ENCODE measurements around the gene TMEM184C.

The TMEM184C gene

DNA sequence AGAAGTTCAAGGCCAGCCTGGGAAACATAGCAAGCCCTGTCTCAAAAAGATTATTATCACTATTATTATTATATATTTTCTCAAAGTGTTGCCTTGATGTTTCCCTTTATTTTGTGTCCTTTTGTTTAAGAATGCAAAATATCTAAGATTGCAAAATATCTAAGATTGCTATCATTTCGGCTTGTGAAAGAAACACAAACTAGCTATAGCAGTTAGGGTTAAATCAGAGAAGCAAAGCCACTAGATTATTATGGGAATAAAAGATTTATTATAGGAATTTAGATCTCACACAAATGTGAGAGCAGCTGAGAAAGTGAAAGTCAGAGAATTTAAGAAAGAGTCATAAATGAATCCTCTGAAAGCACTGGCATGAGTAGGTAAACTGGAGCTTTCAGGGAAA is 18.0 kb upstream of the TMEM184C start:
- TF ChIP-seq, protein P1, sequence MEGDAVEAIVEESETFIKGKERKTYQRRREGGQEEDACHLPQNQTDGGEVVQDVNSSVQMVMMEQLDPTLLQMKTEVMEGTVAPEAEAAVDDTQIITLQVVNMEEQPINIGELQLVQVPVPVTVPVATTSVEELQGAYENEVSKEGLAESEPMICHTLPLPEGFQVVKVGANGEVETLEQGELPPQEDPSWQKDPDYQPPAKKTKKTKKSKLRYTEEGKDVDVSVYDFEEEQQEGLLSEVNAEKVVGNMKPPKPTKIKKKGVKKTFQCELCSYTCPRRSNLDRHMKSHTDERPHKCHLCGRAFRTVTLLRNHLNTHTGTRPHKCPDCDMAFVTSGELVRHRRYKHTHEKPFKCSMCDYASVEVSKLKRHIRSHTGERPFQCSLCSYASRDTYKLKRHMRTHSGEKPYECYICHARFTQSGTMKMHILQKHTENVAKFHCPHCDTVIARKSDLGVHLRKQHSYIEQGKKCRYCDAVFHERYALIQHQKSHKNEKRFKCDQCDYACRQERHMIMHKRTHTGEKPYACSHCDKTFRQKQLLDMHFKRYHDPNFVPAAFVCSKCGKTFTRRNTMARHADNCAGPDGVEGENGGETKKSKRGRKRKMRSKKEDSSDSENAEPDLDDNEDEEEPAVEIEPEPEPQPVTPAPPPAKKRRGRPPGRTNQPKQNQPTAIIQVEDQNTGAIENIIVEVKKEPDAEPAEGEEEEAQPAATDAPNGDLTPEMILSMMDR (IDR thresholded peaks at IDR 0.05; ENCODE audit: borderline replicate concordance, insufficient read depth, low read depth, low read length) = no peak
- H3K4me3 ChIP-seq (ENCODE audit: low read depth, low read length) = no peak overlapping the region

DNA sequence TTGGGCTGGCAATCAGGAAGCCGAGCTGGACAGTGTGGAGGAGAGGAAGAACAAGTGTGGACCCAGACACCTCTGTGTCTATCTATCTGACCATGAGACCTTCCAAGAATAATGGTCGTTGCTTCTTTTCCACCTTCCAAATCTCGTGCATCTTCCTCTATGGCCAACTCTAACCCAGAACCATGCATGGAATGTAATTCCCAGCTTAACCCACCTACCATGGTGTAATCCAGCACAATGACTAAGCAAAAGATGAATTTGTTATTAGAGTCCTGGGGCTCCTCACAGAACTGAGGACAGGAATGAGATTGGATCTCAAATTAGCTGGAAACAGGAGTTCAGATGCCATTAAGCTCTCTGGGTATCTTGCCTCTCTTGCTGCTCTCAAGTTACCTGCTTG is 17.4 kb upstream of the TMEM184C start:
- TF ChIP-seq, protein P1 (IDR thresholded peaks at IDR 0.05; ENCODE audit: borderline replicate concordance, insufficient read depth, low read depth, low read length) = no peak
- no peak overlapping the region for H3K4me3 ChIP-seq (ENCODE audit: low read depth, low read length)

DNA sequence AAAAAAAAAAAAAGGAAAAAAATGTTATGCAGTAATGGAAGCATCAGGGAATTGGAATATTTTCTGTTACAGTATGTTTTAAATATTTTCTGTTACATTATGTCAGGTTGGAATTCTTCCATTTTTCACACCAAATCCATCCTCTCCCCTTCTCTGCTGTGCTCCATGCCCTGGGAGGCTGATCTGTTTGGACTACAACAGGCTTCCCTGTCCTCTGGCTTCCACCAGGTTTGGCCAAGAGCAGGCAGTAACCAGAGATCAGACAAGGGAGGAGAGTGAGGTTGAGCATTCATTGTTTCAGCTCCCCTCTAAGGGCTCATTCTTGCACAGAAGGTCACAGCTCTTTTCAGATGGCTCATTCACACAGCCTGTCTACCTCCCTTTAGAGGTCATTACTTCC is 11.7 kb upstream of the TMEM184C start:
- no peak overlapping the region for H3K4me3 ChIP-seq (ENCODE audit: low read depth, low read length)
- TF ChIP-seq, protein P1 (IDR thresholded peaks at IDR 0.05; ENCODE audit: borderline replicate concordance, insufficient read depth, low read depth, low read length) = no peak

DNA sequence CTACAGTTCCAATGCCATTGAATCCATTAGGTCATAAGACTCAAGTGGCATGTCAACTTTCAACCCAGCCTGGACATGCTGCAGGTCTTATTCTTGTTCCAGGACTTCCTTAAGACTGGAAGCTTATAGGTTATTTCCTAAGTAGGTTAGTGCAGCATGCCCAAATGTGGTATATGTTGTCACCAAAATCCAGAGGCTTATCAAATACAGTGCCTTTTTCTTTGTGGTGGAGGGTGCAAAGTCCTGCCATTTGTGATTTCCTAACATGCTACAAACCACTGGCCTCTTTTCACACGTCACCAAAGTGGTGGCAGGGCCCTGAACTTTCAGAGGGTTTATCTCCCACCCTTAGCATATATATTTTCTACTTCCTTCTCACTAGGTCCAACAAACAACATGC is 9.7 kb upstream of the TMEM184C start:
- H3K4me3 ChIP-seq (ENCODE audit: low read depth, low read length) = no peak overlapping the region
- TF ChIP-seq, protein P1 (IDR thresholded peaks at IDR 0.05; ENCODE audit: borderline replicate concordance, insufficient read depth, low read depth, low read length) = no peak

DNA sequence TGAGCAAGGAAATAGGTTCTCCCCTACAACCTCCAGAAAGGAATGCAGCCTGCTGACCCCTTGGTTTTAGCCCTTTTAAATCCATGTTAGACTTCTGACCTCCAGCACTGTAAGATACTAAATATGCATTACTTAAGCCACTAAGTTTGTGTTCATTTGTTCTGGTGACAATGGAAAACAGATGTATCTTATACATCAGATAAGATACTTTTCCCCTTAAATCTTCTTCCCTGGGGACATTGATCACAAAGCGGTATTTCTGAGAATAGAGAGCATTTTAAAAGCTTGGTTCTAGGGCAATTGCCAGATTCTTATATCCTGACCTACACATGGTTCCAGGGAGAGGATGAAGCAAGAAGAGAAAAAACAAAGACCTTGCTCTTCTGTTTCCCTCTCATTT is 6.5 kb upstream of the TMEM184C start:
- H3K4me3 ChIP-seq (ENCODE audit: low read depth, low read length) = no peak overlapping the region
- TF ChIP-seq, protein P1 (IDR thresholded peaks at IDR 0.05; ENCODE audit: borderline replicate concordance, insufficient read depth, low read depth, low read length) = no peak

DNA sequence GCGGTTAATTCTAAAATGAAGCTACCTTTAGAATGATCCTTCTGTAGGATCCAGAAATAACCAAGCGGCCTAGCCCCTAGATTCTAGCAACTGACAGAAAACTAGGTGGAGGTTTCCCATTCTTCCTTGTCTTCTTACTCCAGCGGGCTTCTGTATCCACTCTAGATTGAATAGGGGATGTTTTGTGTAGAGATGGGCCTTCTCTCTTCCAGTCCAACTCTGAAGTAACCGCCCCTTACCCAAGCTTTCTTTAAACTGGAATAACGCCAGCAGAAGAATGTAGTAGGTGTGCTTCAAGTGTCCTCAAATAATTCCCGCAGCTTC is 386 bp upstream of the TMEM184C start:
- H3K4me3 ChIP-seq (ENCODE audit: low read depth, low read length) = peak overlapping the region; percentile 80
- TF ChIP-seq, protein P1 (IDR thresholded peaks at IDR 0.05; ENCODE audit: borderline replicate concordance, insufficient read depth, low read depth, low read length) = no peak

DNA sequence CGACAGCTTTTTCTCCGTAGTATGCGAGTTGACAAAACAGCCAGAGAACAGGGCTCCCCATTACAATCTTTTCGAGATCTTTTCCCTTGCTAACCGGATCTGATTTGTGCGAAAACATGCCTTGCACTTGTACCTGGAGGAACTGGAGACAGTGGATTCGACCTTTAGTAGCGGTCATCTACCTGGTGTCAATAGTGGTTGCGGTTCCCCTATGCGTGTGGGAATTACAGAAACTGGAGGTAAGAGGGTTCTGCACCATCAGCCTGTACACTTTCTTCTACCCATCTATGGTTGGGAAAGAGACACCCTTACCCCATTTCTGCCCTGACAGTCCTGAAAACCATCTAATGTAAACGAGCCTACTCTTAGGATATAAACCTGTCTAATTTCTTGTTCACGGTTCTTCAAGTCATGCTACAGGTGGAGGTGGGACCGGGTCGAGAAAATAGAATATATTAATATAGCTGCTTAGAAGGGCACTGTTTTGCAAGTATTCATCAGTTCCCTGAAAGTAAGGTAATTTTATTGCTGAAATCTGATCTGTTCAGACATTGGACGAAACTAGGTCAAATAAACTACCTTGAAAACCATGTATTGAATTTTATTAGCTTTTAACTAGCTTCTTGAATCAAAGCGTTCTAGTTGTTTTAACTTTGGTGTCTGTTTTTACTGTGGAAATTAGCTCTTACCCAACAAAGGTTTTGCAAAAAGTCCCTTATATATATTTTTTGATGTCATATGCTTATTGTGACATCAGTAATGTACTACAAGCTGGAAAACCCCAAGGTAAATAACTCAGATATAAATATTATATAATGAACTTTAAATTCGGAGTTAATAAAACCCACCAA is 869 bp downstream of the TMEM184C start:
- TF ChIP-seq, protein P1 (IDR thresholded peaks at IDR 0.05; ENCODE audit: borderline replicate concordance, insufficient read depth, low read depth, low read length) = no peak
- H3K4me3 ChIP-seq (ENCODE audit: low read depth, low read length) = peak overlapping the region; percentile 80
